NCI-H82 (cell line): ENCODE measurements around the gene CNTNAP2.

Experiments used
- DNase-seq: peaks from one replicate; lab custom pipeline; 2025; lab: John Stamatoyannopoulos, UW

CNTNAP2 gene

GRCh38 chr7:148105853-148106252, 1989.3 kb downstream of the CNTNAP2 start:
- no peak for DNase-seq

DNA sequence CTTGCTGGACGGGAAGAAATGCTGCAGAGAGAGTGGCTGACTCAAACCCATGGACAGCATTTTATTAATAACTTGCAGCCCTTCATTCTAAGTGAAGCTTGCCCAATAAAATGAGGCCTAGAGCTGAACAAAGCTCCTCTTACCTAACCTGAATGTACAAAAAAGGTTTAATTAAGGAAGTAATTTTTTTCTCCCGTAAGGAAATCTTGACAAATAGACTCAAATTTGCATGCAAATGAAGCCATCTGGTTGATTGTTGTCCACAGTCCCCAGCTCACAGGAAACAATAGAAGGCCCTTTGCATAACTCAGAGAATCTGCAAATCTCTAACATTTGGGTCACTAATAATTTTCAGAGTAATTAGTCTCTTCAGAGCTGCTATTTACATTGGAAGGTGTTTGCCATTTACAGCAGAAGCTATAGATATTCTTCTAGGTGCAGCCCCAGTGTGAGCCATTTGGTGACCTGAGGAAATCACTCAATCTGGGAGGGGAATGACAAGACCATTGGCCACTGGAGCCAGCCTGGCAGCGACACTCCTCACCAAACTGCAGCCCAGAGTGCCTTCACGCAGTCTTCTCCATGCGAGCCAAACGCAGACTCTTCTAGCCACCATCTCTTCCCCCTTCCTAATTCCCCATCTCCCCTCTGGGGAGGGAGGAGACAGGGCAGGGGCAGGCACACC, 1991.0 kb downstream of the CNTNAP2 start:
- DNase-seq: no peak

GRCh38 chr7:148108381-148108780, 1991.8 kb downstream of the CNTNAP2 start:
- no peak for DNase-seq

- peak; percentile 14 for DNase-seq
Measured at GRCh38 chr7:148110097-148110868, 1993.7 kb downstream of the CNTNAP2 start.

DNA sequence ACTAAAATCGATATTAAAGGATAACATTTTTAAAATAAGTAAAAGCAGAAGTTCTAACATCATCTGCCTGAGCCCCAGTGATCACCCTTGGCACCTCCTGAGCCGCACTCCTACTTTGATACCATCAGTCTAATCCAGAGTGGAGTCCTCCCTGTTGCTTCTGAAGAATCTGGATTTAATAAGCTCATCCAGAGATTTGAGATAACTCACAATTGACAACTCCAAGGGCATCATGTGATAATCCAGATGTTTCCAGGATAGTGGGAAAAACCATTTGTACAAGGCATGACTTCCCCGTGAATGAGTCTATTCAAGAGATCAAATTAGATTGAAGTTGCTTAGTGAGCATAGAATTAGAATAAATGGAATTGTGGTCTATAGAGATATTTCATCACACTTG, 1998.2 kb downstream of the CNTNAP2 start:
- DNase-seq: no peak

- no peak for DNase-seq
Measured at GRCh38 chr7:148115308-148115707, 1998.7 kb downstream of the CNTNAP2 start.

DNA sequence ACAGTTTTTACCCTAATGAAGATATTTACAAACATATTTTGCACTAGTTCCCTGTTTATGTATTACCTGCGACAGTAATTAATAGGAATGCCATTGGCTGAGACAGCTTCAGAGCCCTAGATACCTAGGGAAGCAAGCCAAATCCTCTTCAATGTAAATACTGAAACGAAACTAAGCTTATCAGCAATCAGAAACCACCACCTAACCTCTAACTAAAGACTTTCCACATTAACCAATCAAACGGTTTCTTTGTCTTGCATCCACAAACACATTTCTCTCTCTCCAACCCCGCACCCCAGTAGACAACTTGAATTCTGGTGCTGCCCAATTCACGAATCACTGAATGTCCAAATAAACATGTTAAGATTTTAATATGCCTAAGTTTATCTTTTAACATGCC, 1999.6 kb downstream of the CNTNAP2 start:
- DNase-seq: peak; percentile 29

DNA sequence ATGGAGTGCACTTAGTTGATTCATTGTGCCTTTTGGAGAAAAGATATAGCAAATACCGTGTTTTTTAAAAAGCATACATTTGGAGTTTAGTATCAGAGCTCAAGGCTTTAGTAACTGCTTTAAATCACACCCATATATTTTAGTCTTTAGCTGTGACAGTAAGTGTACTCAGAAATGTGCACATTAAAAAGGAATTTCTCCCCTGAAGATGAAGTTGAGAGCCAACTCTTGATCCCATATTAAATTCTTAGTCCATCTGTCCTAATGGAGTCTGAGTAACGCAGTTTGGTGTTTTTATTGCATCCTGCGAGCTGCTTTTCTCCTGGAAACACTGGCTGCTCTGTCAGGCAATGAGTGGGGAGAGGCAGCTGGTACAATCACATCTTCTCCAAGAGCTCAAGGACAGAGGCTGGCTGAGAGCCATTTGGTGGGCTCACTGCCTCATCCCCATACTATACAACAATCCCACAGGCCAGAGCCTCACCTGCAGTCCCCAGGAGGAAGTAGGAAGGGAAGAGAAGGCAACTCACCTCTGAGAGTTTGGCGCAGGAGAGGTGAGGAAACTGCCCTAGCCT, 2000.3 kb downstream of the CNTNAP2 start:
- peak; percentile 53 for DNase-seq

DNA sequence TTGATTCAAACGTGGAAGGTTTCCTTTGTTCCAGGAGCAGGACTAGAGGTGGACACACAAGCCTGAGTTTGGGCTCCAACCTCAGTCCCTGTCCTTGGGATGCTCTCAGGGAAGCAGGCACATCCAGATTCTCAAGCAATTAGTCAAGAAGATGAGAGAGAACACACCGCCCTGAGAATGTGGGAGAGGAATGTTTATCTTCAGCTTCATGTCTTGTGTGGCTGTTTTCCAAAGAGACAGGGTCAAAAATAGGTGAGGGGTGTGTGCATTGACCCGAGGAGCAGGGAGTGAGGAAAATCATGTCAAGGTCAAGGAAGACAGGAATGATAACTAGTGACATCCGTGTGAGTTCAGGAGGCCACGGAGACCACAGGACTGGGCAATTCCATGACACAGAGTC, 2001.8 kb downstream of the CNTNAP2 start:
- DNase-seq: no peak

- DNase-seq: no peak
Measured at GRCh38 chr7:148121401-148121800, 2004.8 kb downstream of the CNTNAP2 start.

GRCh38 chr7:148121847-148122246, 2005.2 kb downstream of the CNTNAP2 start:
- DNase-seq: no peak

GRCh38 chr7:148124477-148124876, 2007.9 kb downstream of the CNTNAP2 start:
- no peak for DNase-seq

- no peak for DNase-seq
Measured at GRCh38 chr7:148127374-148127773, 2010.8 kb downstream of the CNTNAP2 start.

GRCh38 chr7:148129023-148129422, 2012.4 kb downstream of the CNTNAP2 start:
- DNase-seq: no peak

DNA sequence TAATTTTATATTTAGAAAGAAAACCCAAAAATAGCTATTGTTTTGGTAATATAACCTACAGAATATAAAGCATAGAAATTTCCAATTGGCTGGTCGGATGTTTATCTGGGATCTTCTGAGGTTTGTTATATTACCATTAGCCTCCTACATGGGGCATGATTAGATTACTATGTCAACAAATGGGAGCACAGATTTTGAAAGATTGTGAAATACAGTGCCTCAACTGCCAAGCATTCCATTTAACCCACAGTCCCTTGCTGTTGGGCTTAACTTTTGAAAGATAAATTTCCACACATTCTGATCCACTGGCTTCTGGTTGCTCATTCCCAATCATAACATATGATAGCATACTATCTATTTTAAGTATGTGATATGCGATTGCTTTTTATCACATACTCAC, 2018.5 kb downstream of the CNTNAP2 start:
- no peak for DNase-seq

DNA sequence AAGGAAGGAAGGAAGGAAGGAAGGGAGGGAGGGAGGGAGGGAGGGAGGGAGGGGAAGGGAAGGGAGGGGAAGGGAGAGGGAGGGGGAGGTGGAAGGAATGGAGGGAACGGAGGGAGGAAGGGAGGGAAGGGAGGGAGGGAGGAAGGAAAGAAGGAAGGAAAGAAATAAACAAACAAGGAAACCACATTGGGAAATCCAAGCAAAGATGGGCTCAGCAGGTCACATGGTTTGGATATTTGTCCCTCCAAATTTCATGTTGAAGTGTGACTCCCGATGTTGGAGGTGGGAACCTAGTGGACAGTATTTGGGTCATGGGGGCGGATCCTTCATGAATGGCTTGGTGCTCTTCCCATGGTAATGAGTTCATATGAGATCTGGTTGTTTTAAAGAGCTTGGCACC, 2019.4 kb downstream of the CNTNAP2 start:
- DNase-seq: no peak

DNA sequence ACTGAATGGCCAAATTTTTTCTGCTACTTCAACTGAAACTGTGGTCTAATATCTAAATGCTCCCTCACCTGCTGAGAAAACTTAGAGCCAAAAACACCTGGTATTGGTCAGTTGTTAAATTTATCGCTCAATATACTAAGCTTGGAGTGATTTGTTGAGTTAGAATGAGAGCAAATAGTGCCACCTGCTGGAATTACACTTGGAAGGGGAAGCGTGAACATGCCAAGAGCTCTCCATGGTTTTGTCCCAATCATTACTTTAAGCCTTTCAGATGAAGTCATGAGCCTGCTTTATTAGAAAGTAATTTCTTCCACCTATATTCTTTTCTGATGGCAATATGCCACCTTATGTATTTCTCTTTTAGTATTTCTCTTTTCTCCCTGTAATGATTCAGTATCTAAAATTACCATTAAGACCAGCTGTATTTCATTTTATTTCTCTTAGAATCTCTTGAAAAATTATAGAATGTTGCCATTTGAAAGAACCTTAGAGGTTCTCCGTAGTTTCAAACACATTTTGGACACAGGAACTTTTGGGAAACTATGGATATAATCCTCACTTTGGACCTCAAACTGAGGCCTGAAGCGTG, 2026.2 kb downstream of the CNTNAP2 start:
- peak; percentile 81 for DNase-seq

DNA sequence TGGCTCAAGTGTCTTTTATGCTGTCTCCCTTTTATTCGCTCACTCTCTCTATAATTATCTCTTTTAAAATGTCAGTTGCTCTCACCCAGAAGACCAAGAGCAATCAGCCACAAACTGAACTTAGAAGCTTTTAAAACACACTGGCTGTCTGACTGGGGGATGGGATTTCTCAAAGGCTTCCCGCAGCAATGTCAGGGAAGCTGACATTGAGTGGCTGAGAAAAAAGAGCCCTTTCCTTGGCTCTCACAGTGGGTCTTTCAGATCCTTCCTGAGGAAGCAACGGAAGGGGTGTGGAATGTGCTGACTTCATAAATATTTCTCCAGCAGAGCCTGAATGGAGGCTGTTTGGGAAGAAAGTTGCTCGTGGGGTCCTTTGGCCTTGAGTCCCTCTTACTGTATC, 2028.2 kb downstream of the CNTNAP2 start:
- no peak for DNase-seq

DNA sequence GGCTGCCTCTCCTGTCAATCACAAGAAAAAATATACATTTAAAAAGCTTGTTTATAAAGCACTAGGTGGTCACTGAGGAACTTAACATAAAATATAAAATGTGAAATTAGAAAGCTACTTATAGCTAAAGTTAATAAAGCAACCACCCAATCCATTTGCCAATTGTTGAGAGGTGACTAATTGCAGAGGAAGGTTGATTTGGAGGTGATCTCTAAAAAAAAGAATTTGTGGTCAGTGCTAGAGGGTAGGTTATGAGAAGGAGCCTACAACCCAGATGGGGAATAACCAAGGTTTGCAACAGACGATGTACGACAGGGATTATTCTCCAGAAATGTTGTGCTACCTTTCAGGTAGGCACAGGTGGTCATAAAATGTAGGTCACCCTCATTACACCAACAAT, 2029.7 kb downstream of the CNTNAP2 start:
- no peak for DNase-seq

DNA sequence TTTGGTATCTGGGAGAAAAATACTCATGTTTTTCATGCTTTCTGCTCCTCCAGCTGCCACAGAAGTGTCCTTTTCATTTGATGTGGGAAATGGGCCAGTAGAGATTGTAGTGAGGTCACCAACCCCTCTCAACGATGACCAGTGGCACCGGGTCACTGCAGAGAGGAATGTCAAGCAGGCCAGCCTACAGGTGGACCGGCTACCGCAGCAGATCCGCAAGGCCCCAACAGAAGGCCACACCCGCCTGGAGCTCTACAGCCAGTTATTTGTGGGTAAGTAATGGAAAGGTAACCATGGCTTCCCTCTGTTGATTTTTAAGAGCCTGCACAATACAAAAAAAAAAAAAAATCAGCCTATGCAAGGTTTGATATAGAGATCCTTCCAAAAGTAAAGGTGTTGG, 2030.8 kb downstream of the CNTNAP2 start:
- DNase-seq: no peak

DNA sequence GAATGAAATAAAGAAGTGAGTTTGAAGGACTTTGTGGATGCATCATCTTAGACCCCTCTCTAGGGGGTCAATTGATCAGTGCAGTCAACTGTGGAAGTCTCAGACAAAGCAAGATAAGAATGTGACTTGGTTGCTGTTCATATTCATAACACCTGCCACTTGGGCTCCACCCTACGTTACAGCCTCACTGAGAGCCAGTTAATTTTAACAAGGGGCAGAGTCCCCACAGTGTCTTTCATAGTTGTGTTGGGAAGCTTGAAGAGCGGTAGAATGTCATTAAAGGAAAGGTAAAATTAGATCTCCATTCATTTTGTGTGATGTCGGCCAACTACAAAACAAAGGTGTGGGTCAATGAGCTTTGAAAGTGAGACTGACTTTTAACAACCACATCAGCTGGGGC, 2031.9 kb downstream of the CNTNAP2 start:
- DNase-seq: no peak

DNA sequence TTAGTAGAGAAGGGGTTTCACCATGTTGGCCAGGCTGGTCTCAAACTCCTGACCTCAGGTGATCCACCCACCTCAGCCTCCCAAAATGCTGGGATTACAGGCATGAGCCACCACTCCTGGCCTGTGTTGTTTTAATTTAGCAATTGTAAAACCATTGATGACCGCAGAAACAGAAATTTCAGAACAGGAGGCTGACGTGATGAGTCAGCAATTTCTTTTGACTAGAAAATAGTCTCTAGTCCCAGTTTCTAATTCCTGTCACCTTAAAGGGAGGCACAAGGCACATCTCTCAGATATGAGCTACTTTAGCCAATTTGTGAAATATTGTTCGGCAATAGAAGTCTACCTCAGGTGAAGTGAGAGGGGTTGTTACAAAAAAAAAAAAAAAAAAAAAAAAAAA, 2033.1 kb downstream of the CNTNAP2 start:
- DNase-seq: no peak

GRCh38 chr7:148151778-148152177, 2035.2 kb downstream of the CNTNAP2 start:
- DNase-seq: no peak
